Loucy (cell line): ENCODE measurements around the gene FAM8A1.

Experiments
- CTCF ChIP-seq: fragments of 200-600 bp; sonication (generic); conservative IDR thresholded peaks from 2 replicates; pipeline ENCODE4 v1.5.1; 2014; ENCODE audit warnings: mild to moderate bottlenecking, antibody characterized with exemption, low read length
- EZH2phosphoT487 ChIP-seq: fragments of 200-600 bp; IDR thresholded peaks from 2 replicates; pipeline ENCODE4 v1.6.1; 2018; ENCODE audit warnings: antibody characterized with exemption, mild to moderate bottlenecking, moderate library complexity, borderline replicate concordance

- TF ChIP-seq CTCF (no peak), EZH2phosphoT487 (no peak)
Measured at GRCh38 chr6:17583811-17584210, 16.3 kb upstream of the FAM8A1 start.
